LoVo (cell line): ENCODE data around the gene TMEM240.
"Not testable (repeated sequence)": the region's sequence is repeated elsewhere in the genome, so short reads cannot be mapped to it uniquely, and the experiment has no call there.

Source experiments
- DNase-seq: peaks from one replicate; pipeline ENCODE4 v3.0.0-alpha.2; 2016; ENCODE audit warnings: low spot score

The TMEM240 gene

DNA sequence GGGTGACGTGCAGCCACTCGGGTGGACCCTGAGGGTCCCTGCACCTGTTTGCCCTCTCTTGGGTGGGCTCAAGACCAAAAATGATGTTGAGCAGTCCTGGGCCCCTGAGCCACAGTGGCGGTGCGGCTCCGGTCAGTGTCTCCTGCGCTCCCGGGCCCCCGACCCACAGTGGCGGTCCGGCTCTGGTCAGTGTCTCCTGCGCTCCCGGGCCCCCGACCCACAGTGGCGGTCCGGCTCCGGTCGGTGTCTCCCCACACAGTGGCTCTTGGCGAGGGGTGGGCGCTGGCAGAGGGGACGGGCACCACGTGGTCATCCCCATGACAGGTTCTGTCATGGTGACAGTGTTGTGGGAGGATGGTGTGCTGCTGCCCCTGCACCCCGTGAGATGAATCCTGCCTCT lies 46.1 kb downstream of the TMEM240 start:
- not testable (repeated sequence) for DNase-seq

DNA sequence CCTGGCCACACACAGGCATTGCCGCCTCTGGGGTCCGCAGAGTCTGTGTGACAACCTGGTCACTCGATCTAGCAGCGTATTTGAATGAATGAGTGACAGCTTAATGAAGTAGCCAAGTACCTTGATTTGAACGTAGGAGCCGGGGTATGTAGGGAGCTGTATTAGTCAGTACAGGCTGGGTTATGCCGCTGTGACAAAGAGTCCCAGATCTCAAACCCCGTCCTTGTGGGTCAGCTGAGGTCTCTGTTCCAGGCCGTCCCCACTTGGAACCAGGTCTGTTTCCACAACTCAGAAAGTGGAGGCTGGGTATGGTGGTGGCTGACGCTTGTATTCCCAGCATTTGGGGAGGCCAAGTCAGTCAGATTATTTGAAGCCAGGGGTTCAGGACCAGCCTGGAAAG lies 48.8 kb downstream of the TMEM240 start:
- DNase-seq = no peak

DNA sequence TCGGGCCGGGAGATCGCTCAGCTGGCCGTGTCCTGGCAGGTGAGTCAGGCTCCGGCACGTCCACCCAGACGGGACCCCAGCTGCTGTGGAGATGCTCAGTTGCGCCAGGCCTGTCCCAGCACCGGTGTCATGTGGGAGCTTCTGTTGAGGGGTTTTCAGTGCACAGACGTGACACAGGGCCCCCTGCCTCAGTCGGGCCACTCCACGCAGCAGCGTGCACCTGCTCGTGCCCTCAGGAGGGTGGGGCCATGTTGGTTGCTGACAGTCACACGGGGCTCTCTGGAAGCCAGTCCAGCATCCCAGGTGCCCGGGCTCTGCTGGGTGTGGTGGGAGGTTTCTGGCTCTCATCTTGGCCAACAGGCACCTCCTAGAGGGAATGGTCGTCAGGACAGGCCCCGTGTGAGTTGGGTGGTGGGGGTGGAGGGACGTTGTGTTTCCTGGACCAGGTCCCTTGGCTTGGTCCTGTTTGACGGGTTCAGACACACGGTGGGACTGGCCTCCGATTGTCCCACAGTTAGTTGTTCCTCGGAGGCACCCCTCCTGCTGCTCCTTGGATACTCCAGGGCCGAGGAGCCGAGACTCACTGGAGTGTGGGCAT lies 49.7 kb downstream of the TMEM240 start:
- DNase-seq = no peak

DNA sequence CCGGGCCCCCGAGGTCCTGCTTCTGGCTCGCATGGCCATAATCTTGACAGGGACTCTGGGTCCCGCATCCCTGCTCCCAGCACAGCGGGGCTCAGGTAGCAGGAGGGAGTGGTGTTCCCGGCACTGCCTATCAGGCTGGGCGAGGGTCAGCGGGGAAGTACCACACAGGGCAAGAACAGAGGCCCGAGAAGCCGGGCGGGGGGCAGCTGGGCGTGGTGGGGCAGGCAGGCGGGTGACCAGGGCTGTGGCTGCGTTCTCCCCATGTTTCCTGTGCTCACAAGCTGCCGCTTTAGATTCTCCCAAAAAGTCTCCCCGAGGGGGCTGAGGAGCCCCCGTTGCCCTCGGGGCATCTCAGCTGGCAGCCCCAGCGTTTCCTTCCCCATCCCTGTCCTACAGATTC lies 50.6 kb downstream of the TMEM240 start:
- no peak for DNase-seq

DNA sequence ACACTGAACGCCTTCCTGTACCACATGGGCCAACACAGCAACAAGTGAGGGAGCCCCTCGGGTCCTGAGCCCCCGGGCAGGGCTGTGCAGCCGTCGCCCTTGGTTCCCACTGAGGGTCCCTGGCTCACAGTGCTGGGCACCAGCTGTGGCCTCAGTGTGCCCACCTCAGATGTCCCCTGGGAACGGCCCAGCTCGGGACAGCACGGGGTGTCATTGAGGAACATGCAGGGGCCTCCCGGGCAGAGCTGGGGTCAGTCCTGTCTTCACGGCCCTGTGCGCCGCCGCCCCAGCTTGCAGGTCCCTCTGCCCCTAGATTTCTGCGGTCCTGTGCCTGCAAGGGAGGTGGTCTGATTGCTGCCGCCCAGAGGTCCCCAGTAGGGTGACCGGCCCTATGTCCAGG lies 51.2 kb downstream of the TMEM240 start:
- no peak for DNase-seq

DNA sequence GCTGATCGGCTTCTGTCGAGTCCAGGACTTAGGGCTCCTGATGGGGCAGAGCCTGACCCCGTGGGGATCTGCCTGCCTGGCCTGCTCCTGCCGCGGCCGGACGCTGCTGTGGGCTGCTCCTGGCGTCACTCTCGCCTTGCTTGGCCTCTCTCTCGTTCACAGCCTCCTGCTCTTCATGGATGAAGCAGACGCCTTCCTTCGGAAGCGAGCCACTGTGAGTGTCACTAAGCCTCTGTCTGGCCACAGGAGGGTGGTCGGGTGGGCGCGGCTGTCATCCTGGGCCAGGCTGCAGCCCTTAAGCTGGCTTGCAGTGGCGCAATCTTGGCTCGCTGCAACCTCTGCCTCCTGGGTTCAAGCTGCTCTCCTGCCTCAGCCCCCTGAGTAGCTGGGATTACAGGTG lies 52.7 kb downstream of the TMEM240 start:
- DNase-seq = no peak

DNA sequence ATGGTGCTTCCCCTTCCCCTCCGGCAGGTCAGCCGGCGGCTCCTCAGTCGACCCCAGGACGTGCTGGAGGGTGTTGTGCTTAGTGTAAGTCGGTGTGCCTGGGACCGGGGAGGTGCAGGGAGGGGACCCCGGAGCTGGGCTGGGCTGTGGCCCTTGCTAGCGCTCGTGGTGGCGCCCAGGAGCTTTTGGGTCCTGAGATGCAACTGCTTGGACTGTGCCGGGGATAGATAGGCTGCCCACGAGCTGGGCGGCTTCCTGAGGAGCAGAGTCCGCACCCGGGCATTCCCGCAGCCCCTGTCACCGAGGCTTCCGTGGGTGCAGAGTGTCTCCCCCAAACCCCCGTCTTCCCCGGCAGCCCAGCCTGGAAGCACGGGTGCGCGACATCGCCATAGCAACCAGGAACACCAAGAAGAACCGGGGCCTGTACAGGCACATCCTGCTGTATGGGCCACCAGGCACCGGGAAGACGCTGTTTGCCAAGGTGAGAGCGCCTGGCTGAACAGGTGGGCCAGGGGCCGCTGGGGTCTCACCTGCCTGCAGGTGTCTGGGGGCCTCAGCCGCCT lies 54.6 kb downstream of the TMEM240 start:
- DNase-seq = not testable (repeated sequence)

DNA sequence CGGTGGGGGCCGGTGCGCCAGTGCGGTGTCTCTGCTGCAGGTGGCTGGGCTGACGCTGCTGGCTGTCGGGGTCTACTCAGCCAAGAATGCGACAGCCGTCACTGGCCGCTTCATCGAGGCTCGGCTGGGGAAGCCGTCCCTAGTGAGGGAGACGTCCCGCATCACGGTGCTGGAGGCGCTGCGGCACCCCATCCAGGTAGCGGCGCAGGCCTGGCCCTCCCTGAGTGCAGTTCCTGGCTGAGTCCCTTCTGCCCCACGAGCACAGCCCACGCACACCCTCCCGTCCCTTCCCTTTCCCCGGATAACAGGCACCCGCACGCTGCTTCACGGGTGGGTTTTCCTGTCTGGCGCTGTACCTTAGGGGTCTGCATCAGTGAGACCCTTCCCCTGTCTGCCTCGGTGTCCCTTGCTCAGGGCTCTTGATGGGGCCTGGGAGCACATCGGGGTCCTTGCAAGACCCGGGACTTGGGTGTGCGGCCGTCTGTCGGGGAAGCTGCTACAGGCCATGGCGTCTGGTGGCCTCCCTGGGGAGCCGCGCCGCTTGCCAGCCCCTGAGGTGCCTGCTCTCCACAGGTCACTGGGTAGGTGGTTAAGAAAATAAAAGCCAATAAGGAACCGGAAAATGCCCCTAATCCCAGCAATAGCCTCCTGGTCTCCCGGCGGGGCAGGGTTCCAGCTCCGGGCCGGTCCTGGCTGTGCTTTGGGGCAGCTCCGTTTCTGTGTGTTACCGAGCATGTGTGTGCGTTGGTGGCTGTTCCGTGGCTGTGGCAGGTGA lies 55.3 kb downstream of the TMEM240 start:
- DNase-seq = not testable (repeated sequence)
